ENCODE measurements around the gene RTP2.

RTP2 gene

GRCh38 chr3:187665764-187666402 is 36.5 kb downstream of the RTP2 start:
- no peak for DNase-seq

GRCh38 chr3:187665010-187665409 is 37.3 kb downstream of the RTP2 start:
- DNase-seq, result no peak

- no peak for DNase-seq
These were observed 39.4 kb downstream of the RTP2 start for GRCh38 chr3:187662848-187663409.

- no peak for DNase-seq
These were observed 41.1 kb downstream of the RTP2 start for GRCh38 chr3:187661267-187661666.

GRCh38 chr3:187651282-187651681 is 51.1 kb downstream of the RTP2 start:
- DNase-seq, result no peak

Measured in activated CD4-positive, alpha-beta T cell treated with anti-CD3 and anti-CD28 coated beads for 48 hours (primary cell).